SH-SY5Y (cell line): ENCODE results near the gene VSIR.

ENCODE experiments used
- GATA2 ChIP-seq: IDR thresholded peaks from 2 replicates; pipeline ENCODE4 v1.6.1; 2011; ENCODE audit warnings: mild to moderate bottlenecking, low read depth, low read length
- GATA3 ChIP-seq: IDR thresholded peaks from 2 replicates; pipeline ENCODE4 v1.6.1; 2011; ENCODE audit warnings: low read depth, mild to moderate bottlenecking, low read length, moderate library complexity

- TF ChIP-seq GATA3 = no peak
- TF ChIP-seq GATA2 = no peak
These were observed 20.0 kb downstream of the VSIR start for GRCh38 chr10:71753091-71753959.
